ENCODE data around the gene NFATC2.

DNA sequence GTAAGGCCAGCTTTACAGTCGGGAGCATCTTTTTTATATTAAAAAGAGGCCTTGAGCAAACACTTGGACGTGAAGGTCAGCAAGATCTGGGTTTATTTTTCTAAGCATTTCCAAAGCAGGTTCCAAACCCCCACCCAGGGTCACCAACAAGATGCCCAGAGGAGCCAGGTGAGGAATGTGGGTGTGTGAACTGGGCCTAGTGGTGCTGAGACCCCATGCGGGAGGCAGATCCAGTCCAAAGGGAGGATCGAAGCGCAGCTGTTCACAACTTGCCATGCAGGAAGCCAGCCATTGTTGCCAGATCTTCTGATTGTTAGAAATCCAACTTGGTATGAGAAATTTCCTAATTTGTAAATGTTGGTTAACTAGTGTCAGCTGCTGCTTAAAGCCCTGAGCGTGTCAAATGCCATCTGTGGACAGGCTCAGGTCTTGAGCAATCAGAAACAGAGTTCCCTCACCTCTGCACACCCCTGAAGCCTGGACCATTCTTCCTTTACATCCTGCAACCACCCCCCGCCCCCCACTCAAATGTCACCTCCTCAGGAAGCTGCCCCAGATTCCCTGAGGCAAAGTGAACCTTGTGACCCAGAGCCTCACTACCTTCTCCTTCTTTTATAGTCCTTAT lies 46.5 kb downstream of the NFATC2 start:
- TF ChIP-seq, protein P1, sequence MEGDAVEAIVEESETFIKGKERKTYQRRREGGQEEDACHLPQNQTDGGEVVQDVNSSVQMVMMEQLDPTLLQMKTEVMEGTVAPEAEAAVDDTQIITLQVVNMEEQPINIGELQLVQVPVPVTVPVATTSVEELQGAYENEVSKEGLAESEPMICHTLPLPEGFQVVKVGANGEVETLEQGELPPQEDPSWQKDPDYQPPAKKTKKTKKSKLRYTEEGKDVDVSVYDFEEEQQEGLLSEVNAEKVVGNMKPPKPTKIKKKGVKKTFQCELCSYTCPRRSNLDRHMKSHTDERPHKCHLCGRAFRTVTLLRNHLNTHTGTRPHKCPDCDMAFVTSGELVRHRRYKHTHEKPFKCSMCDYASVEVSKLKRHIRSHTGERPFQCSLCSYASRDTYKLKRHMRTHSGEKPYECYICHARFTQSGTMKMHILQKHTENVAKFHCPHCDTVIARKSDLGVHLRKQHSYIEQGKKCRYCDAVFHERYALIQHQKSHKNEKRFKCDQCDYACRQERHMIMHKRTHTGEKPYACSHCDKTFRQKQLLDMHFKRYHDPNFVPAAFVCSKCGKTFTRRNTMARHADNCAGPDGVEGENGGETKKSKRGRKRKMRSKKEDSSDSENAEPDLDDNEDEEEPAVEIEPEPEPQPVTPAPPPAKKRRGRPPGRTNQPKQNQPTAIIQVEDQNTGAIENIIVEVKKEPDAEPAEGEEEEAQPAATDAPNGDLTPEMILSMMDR (IDR thresholded peaks at IDR 0.05), result no peak
- TF ChIP-seq POLR2AphosphoS5 (IDR thresholded peaks at IDR 0.05), result no peak
- no peak for TF ChIP-seq POLR2A (IDR thresholded peaks at IDR 0.05)
- TF ChIP-seq EP300 (IDR thresholded peaks at IDR 0.05; ENCODE audit: low read depth), result no peak
